ENCODE measurements around the gene CACNA1C.

The CACNA1C gene

DNA sequence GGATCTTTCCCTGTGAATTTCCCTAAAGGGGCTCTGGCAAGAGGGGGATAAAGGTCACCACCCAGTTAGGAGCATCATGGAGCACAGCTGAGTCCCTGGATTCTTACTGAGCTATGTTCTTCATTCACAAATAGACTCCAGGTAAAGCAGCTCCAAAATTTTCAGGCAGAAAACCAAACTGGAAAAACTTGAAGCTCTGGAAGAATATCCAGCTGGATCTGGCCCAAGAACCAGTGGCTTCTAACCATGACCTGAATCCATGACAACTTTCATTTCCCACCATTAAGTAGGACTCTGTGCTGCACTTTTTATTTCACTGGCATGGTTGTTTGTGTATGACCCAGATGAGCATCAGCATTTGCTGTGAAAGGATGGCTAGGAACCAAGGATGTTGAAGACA lies 561.6 kb downstream of the CACNA1C start:
- Histone ChIP-seq H3K4me3 (ENCODE audit: low read length) (no peak overlapping the region), H3K27ac (ENCODE audit: low read depth, low read length) (no peak overlapping the region), H3K4me2 (ENCODE audit: low read length) (no peak overlapping the region), H3K27me3 (ENCODE audit: control insufficient read depth, low read length) (peaks cover 32% of the 10 kb centered on the region), H3F3A (ENCODE audit: control insufficient read depth, insufficient read depth) (no peaks in the 10 kb centered on the region), H3K36me3 (ENCODE audit: control insufficient read depth, low read length) (no peaks in the 10 kb centered on the region), H3K4me1 (ENCODE audit: control insufficient read depth, low read length) (no peaks in the 10 kb centered on the region), H3K9me3 (ENCODE audit: control insufficient read depth, insufficient read depth, low read length) (no peaks in the 10 kb centered on the region), H3K79me2 (ENCODE audit: control insufficient read depth, low read length) (no peaks in the 10 kb centered on the region), H3K9me2 (replicated peaks; ENCODE audit: control insufficient read depth, low read length) (no peaks in the 10 kb centered on the region), H4K20me1 (ENCODE audit: control insufficient read depth, insufficient read depth, low read depth, low read length) (no peaks in the 10 kb centered on the region)
- no peak for TF ChIP-seq EZH2phosphoT487 (IDR thresholded peaks at IDR 0.05; ENCODE audit: borderline replicate concordance, low read length)
- TF ChIP-seq, protein P1, sequence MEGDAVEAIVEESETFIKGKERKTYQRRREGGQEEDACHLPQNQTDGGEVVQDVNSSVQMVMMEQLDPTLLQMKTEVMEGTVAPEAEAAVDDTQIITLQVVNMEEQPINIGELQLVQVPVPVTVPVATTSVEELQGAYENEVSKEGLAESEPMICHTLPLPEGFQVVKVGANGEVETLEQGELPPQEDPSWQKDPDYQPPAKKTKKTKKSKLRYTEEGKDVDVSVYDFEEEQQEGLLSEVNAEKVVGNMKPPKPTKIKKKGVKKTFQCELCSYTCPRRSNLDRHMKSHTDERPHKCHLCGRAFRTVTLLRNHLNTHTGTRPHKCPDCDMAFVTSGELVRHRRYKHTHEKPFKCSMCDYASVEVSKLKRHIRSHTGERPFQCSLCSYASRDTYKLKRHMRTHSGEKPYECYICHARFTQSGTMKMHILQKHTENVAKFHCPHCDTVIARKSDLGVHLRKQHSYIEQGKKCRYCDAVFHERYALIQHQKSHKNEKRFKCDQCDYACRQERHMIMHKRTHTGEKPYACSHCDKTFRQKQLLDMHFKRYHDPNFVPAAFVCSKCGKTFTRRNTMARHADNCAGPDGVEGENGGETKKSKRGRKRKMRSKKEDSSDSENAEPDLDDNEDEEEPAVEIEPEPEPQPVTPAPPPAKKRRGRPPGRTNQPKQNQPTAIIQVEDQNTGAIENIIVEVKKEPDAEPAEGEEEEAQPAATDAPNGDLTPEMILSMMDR (IDR thresholded peaks at IDR 0.05; ENCODE audit: low read depth, low read length, poor library complexity, severe bottlenecking), result no peak

- Histone ChIP-seq H3K27me3 (ENCODE audit: control insufficient read depth, low read length) (peaks cover 39% of the 10 kb centered on the region), H3K79me2 (ENCODE audit: control insufficient read depth, low read length) (no peaks in the 10 kb centered on the region), H3K4me1 (ENCODE audit: control insufficient read depth, low read length) (no peaks in the 10 kb centered on the region), H3K27ac (ENCODE audit: low read depth, low read length) (no peak overlapping the region), H3F3A (ENCODE audit: control insufficient read depth, insufficient read depth) (no peaks in the 10 kb centered on the region), H3K9me3 (ENCODE audit: control insufficient read depth, insufficient read depth, low read length) (no peaks in the 10 kb centered on the region), H3K4me2 (ENCODE audit: low read length) (no peak overlapping the region), H3K4me3 (ENCODE audit: low read length) (no peak overlapping the region), H3K36me3 (ENCODE audit: control insufficient read depth, low read length) (no peaks in the 10 kb centered on the region), H4K20me1 (ENCODE audit: control insufficient read depth, insufficient read depth, low read depth, low read length) (no peaks in the 10 kb centered on the region), H3K9me2 (replicated peaks; ENCODE audit: control insufficient read depth, low read length) (no peaks in the 10 kb centered on the region)
- TF ChIP-seq, protein P1 (IDR thresholded peaks at IDR 0.05; ENCODE audit: low read depth, low read length, poor library complexity, severe bottlenecking), result no peak
- TF ChIP-seq EZH2phosphoT487 (IDR thresholded peaks at IDR 0.05; ENCODE audit: borderline replicate concordance, low read length), result no peak
These were observed 563.0 kb downstream of the CACNA1C start for GRCh38 chr12:2615665-2616402.

- Histone ChIP-seq H3K27ac (ENCODE audit: low read depth, low read length) (no peak overlapping the region), H3K4me1 (ENCODE audit: control insufficient read depth, low read length) (no peaks in the 10 kb centered on the region), H3K27me3 (ENCODE audit: control insufficient read depth, low read length) (peaks cover 39% of the 10 kb centered on the region), H4K20me1 (ENCODE audit: control insufficient read depth, insufficient read depth, low read depth, low read length) (no peaks in the 10 kb centered on the region), H3K4me2 (ENCODE audit: low read length) (no peak overlapping the region), H3K9me2 (replicated peaks; ENCODE audit: control insufficient read depth, low read length) (no peaks in the 10 kb centered on the region), H3K79me2 (ENCODE audit: control insufficient read depth, low read length) (no peaks in the 10 kb centered on the region), H3F3A (ENCODE audit: control insufficient read depth, insufficient read depth) (no peaks in the 10 kb centered on the region), H3K4me3 (ENCODE audit: low read length) (no peak overlapping the region), H3K36me3 (ENCODE audit: control insufficient read depth, low read length) (no peaks in the 10 kb centered on the region), H3K9me3 (ENCODE audit: control insufficient read depth, insufficient read depth, low read length) (no peaks in the 10 kb centered on the region)
- TF ChIP-seq EZH2phosphoT487 (IDR thresholded peaks at IDR 0.05; ENCODE audit: borderline replicate concordance, low read length), result no peak
- TF ChIP-seq, protein P1 (IDR thresholded peaks at IDR 0.05; ENCODE audit: low read depth, low read length, poor library complexity, severe bottlenecking), result no peak
These were observed 564.0 kb downstream of the CACNA1C start for GRCh38 chr12:2616763-2617162.

Measured in DOHH2 (cell line).